Stimulated activated CD4-positive, alpha-beta T cell treated with anti-CD3 and anti-CD28 coated beads, TNF-alpha, amount 100 ng/mL, for 1 hour (primary cell): ENCODE measurements around the gene POU6F2.
"Not testable (repeated sequence)": the region's sequence is repeated elsewhere in the genome, so short reads cannot be mapped to it uniquely, and the experiment has no call there.

ENCODE experiments used
- DNase-seq, 3 donors: peaks; one replicate each; pipeline ENCODE4 v3.0.0-alpha.2; 2020; ENCODE audit warnings: low read depth in 3 of 3, low spot score in 1 of 3

The POU6F2 gene

DNA sequence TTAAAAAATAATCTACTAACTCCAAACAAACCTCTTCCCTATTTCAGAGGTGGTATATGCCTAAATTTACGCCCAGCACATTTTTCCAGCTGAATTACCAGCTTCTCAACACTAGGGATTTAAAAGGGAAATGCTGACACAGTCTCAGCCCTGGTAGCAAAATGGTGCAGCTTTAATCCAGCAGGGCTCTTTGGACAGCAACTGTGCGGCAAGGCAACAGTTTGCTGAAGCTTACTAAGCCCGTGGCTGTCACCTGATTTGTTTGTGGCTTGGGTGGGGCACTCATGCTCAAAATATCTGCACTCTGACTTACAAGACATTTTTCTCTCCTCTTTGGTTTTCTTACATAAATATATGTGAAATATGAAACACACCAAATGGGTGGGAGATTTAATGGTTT, 206.7 kb downstream of the POU6F2 start:
- DNase-seq, result no peak

DNA sequence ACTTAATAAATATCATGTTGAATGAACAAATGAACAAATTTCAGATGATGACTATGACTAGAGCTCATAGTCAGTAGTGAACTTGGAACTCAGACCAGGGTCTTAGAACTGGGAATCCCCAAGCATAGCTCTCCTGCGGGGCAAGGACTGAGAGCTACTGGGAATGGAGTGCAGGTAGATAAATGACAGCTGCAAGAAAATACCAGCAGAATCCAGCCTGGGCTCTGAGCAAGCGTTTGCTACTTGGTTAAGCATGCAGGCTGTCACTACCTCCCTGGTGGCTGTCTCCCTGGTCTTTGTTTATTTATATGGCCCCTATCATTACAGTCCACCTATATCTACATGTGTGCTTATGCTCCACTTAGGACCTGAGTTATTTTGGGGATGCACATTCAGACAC, 208.4 kb downstream of the POU6F2 start:
- DNase-seq, result no peak

DNA sequence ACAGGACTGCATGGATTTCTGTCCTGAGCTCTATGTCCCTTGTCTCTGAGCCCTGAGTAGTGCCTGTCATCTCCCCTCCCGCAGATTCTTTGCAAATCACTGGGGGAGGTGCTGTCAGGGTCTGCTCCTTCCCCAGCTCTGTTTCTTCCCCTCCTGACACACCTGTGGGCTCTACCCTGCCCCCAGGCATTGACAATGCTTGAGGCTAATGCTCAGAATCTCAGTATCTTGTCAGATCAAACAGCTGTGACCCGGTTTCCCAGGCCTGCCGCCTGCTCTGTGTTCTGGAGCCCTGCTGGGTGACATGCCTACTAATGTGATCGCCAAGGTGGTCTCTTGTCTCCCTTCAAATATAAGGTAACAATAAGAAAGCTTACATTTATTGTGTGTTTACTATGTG, 209.0 kb downstream of the POU6F2 start:
- DNase-seq, result no peak

- no peak for DNase-seq
These were observed 209.4 kb downstream of the POU6F2 start for GRCh38 chr7:39187130-39187529.

DNA sequence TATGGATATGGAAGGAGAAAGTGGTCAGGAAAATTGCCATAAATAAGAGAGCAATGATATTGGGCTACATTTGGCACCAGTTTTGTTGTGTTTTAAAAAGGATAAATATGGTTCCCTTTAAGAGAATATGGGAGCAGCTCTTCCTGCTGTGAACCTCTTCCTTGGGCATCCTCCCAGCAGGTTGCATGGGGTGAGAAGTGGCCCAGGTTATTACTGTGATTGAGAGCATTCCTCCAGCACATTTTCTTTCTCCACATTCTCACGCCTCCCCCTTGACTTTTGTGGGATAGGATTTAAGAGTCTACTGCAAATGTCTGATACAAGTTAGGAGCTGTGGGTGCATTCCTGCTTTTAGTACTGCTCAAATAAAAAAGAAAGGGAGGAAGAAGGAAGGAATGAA, 214.8 kb downstream of the POU6F2 start:
- DNase-seq, result no peak

DNA sequence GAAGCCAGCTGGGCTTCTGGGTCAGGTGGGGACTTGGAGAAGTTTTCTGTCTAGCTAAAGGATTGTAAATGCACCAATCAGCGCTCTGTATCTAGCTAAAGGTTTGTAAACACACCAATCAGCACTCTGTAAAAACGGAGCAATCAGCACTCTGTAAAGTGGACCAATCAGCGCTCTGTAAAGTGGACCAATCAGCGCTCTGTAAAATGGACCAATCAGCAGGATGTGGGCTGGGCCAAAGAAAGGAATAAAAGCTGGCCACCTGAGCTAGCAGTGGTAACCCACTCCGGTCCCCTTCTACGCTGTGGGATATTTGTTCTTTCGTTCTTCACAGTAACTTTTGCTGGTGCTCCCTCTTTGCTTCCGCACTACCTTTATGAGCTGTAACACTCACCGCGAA, 216.7 kb downstream of the POU6F2 start:
- DNase-seq, result not testable (repeated sequence)

- DNase-seq, result no peak
These were observed 218.3 kb downstream of the POU6F2 start for GRCh38 chr7:39195967-39196366.

GRCh38 chr7:39197831-39198230, 220.1 kb downstream of the POU6F2 start:
- no peak for DNase-seq

DNA sequence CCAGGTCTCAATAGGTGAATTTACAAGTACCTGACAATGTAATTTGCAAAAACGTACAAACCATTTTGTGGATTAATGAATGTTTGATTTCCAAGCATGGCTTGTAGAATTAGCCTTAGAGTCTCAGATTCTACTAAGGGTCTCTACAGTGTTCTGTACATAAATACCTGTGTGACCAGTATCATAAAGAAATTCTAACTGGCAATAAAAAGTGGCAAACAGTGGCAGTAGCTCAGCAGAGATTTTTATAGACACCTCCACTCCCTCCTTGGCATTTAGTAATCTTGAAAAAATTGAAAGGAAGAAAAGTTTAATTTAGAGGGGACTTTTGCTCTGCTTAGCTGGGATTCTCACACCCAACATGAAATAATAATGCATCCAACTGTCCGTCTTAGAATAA, 220.8 kb downstream of the POU6F2 start:
- DNase-seq, result no peak

DNA sequence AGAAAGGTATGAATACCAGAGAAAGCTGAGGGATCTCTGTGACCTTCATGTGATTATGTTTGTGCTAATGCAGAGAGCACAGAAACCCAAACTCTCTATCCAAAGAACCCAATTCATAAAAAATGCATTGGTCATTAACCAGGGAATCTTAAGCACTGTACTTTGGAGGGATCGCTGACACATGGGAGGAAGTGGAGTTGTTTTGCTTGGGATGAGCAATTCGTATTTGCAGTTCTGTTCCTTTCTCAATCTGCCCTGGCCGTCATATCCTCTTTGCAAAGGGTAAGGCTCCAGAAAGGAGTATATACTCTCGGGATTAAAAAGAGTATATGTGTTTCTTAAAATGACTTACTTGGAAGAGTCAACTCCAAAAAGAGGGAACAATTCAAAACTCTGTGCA, 221.3 kb downstream of the POU6F2 start:
- DNase-seq, result no peak

GRCh38 chr7:39199951-39200350, 222.2 kb downstream of the POU6F2 start:
- no peak for DNase-seq

GRCh38 chr7:39202041-39202440, 224.3 kb downstream of the POU6F2 start:
- DNase-seq, result no peak

GRCh38 chr7:39210362-39210761, 232.7 kb downstream of the POU6F2 start:
- no peak for DNase-seq

DNA sequence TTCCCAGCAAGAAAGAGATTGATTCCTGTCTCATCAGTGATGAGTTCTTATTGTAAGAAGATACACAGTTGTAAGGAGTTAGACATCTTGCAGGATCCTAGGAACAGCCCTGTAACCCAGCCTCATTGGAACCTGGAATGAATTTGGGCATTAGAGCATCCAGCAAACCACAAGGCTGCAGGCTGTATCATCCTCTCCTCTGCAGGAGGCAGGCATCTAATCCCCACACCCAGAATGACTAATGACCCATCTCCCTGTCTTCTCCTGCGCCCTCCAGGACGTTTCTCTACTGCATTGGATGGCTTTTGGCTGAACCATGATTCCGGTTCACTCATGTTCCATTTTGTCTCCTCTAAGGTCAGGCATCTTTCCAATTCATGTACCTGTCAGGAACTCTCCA, 233.9 kb downstream of the POU6F2 start:
- no peak for DNase-seq

DNA sequence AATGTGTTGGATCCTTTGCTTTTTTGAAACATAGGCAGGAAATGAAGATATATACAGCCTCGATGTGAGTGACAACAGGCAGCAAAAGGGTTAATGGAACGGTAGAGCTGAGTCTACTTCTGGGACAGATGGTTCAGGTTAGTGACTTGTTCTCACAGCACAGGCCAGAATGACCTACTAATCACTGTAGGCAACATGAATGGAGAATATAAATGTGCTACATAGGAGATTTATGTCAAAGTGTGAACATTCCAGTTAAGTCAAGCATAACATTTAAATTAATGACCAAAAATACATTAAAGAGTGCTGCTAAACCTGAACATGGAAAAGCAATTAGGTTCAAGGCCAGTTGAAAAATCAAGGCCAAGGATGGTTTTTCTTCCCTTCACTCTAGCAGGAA, 235.2 kb downstream of the POU6F2 start:
- DNase-seq, result no peak

GRCh38 chr7:39217783-39218182, 240.1 kb downstream of the POU6F2 start:
- DNase-seq, result no peak

DNA sequence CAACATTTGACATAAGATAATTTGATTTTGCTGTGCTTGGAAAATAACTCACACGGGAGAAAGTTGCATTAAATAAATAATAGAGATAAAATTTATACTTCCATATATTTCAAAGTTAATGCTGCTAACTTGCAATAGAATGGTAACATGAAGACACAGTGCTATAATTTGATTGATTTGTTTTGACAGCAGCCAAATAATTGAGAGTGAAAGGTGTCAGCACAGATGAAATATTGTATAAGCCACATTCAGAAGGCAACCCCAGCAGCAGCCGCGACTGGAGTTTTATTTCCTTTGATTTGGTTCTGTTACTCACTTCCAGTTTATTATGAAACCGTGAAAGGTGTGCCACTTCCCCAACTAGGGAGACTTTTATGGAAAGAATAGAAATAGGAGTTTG, 242.2 kb downstream of the POU6F2 start:
- DNase-seq, result no peak

DNA sequence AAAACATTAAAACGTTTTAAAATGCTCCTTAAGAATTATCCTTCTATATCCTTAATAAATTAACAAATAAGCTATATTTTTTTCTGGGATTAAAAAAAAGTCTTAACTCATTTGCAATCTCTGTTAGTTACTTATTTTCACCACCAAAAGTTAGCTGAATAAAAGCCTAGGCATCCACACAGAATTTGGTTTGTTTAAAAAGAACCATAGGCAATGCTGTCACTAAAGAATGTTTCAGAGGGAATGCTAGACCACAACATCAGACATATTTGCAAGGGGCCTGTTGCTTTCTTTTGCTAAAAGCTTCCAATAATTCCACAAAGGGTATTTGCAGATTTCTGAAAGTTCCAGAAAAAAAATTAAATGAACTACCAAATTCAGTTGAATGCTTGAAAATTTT, 244.2 kb downstream of the POU6F2 start:
- no peak for DNase-seq

- no peak for DNase-seq
These were observed 251.2 kb downstream of the POU6F2 start for GRCh38 chr7:39228946-39229345.

DNA sequence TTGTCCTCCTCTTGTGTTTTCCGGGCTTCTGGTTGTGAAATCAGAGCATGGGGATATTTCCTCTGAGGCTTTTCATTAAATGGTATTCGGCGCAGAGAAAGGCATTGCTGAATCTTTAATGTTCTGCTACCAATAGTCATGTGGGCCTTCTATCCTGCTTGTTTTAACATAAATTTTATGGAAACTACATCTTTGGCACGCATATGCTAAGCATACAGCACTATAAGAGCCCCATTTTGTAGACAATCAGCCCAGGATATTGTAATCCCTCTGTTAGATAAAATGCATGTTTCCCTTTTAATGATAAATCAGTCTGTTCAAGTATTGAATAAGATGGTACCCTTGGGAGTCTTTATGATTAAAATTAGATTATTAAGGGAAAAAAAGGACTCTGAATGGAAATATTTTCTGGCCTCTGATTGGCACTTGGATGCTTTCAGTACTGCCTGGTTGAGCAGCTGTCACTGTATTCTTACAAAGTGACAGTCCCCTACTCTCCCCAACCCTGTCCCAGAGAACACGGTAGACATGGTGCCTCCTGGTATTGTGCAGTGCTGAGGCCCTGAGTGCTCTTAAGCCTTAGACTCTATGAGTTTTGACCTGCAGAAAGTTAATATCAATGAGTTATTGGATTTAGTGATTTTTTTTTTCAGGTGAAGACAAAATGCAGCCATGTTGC, 256.3 kb downstream of the POU6F2 start:
- DNase-seq, result no peak

DNA sequence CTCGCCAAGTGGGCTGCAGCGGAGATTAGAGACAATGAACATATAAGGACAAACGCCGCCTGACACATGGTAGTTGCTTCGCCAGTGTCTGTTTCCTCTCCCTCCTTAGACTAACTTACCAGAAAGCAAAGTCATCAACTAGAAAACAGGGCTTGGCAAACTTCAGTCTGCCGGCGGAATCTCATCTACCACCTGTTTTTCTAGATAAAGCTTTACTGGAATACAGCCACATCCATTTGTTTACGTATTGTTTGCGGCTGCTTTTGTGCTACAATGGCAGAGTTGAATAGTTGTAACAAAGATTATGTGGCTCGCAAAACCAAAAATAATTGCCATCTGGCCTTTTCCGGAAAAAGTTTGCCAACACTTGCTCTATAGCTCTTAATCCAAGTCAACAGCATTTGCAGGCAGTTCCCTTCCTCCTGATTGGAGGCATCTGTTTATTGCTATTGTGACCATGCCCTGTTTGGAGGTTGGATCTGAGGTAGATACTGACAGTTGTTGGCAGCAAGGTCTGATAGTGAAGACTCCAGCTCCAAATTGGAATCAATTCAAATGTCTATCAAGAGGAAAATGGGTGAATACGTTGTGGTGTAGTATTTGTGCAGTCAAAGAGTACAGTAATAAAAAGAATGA, 260.6 kb downstream of the POU6F2 start:
- no peak for DNase-seq

GRCh38 chr7:39240864-39241263, 263.2 kb downstream of the POU6F2 start:
- no peak for DNase-seq

- DNase-seq, result no peak
These were observed 269.9 kb downstream of the POU6F2 start for GRCh38 chr7:39247576-39247975.
